K562 (cell line): ENCODE results near the gene DDIT3. TPM values are rescaled to one million over a fixed set of nuclear protein-coding genes. Genes with fewer than 3 reads are reported as not detected.

Experiments used
- ARID4B ChIP-seq: sonication (generic); formaldehyde crosslinking; IDR thresholded peaks from 2 replicates; pipeline ENCODE4 v1.8.0; 2022; ENCODE audit warnings: mild to moderate bottlenecking, missing genetic modification reagents
- BMI1 ChIP-seq: fragments of 150-350 bp; IDR thresholded peaks from 2 replicates; pipeline ENCODE4 v1.6.1; 2014; ENCODE audit warnings: low read length
- CHD1 ChIP-seq: fragments of 200-600 bp; sonication (generic); IDR thresholded peaks from one replicate; pipeline ENCODE4 v1.6.1; 2012; ENCODE audit warnings: mild to moderate bottlenecking, moderate library complexity, low read length, inconsistent platforms
- CHD4 ChIP-seq: fragments of 200-600 bp; sonication (generic); IDR thresholded peaks from 3 replicates; pipeline ENCODE4 v1.6.1; 2012; ENCODE audit warnings: low read depth, mild to moderate bottlenecking, mixed read lengths, low read length, inconsistent platforms; ENCODE audit not compliant: insufficient read depth, insufficient replicate concordance, poor library complexity, severe bottlenecking
- DACH1 ChIP-seq: fragments of 450-650 bp; IDR thresholded peaks from 2 replicates; pipeline ENCODE4 v1.6.1; 2018; ENCODE audit not compliant: partially characterized antibody
- GTF2B ChIP-seq: IDR thresholded peaks from 2 replicates; pipeline ENCODE4 v1.6.1; 2011; ENCODE audit not compliant: insufficient read length; ENCODE audit errors: extremely low read depth
- HMBOX1 ChIP-seq: sonication (generic); IDR thresholded peaks from 2 replicates; pipeline ENCODE4 v1.6.1; 2016
- MXI1 ChIP-seq: IDR thresholded peaks from 2 replicates; pipeline ENCODE4 v1.6.1; 2011; ENCODE audit warnings: low read depth, mild to moderate bottlenecking, improper control_type of control experiment, low read length
- POLR2G ChIP-seq: fragments of 200-400 bp; formaldehyde crosslinking; IDR thresholded peaks from 2 replicates; pipeline ENCODE4 v1.6.1; 2017; ENCODE audit warnings: low read depth, mild to moderate bottlenecking, antibody characterized with exemption, low read length, moderate library complexity
- SIX5 ChIP-seq, 2 experiments: IDR thresholded peaks; 2 replicates each; pipeline ENCODE4 v1.6.1; 2011; ENCODE audit warnings: low read length in 2 of 2, borderline replicate concordance in 1 of 2, low read depth in 1 of 2, mild to moderate bottlenecking in 1 of 2, moderate library complexity in 1 of 2; ENCODE audit not compliant: insufficient read depth in 1 of 2
- SMAD4 ChIP-seq: fragments of 250-450 bp; sonication (Bioruptor Pico); conservative IDR thresholded peaks from 2 replicates; pipeline ENCODE4 v1.8.0; 2021; ENCODE audit warnings: inconsistent platforms, mild to moderate bottlenecking, moderate library complexity
- STAT5A ChIP-seq: IDR thresholded peaks from 2 replicates; pipeline ENCODE4 v1.6.1; 2012; ENCODE audit warnings: low read length, inconsistent platforms, borderline replicate concordance
- ZNF133 ChIP-seq: fragments of 250-450 bp; sonication (Bioruptor Pico); IDR thresholded peaks from 2 replicates; pipeline ENCODE4 v1.4.0; 2020; ENCODE audit warnings: mild to moderate bottlenecking
- ZNF311 ChIP-seq: fragments of 250-450 bp; sonication (Bioruptor Pico); IDR thresholded peaks from 2 replicates; pipeline ENCODE4 v1.4.0; 2020; ENCODE audit warnings: mild to moderate bottlenecking, moderate library complexity
- ZNF408 ChIP-seq: fragments of 250-450 bp; sonication (Bioruptor Pico); IDR thresholded peaks from 2 replicates; pipeline ENCODE4 v1.4.0; 2020; ENCODE audit warnings: low read depth, mild to moderate bottlenecking, moderate library complexity
- ZNF764 ChIP-seq: fragments of 250-450 bp; sonication (Bioruptor Pico); IDR thresholded peaks from 2 replicates; pipeline ENCODE4 v1.4.0; 2020; ENCODE audit warnings: low read depth, mild to moderate bottlenecking, moderate library complexity
- polyA plus RNA-seq, 8 experiments: library from polyadenylated mRNA; depleted of rRNA in 4 of 8; stranded (reverse) in 5 of 8; unstranded in 3 of 8; fragments of >200 nt; fragmentation: Nextera tagmentation in 2 of 8; fragmentation: Illumina TruSeq in 1 of 8; extraction: Ambion mirVana in 2 of 8; extraction: Trizol in 1 of 8; gene quantifications; 2 replicates each; pipeline versions ENCODE4 v1.2.1 to v1.2.3, GENCODE V29; 2011 to 2014; ENCODE audit warnings: inconsistent platforms in 1 of 8, missing spikeins in 1 of 8
- total RNA-seq, 7 experiments: library from RNA; depleted of rRNA in 6 of 7; stranded (reverse); fragments of >200 nt in 6 of 7; fragmentation: Illumina TruSeq in 2 of 7; extraction: Trizol in 2 of 7; gene quantifications; 2 replicates each; pipeline versions ENCODE4 v1.2.1 to v1.2.3, GENCODE V29; 2011 to 2021; ENCODE audit warnings: low replicate concordance in 1 of 7
- TF ChIP-seq, protein P1 (sequence below): fragments of 250-450 bp; sonication (Bioruptor Pico); IDR thresholded peaks from 2 replicates; pipeline ENCODE4 v1.5.0; 2022; ENCODE audit warnings: mild to moderate bottlenecking
- TF ChIP-seq, protein P2 (sequence below): fragments of 450-650 bp; formaldehyde crosslinking; IDR thresholded peaks from 2 replicates; pipeline ENCODE4 v1.4.0; 2020; ENCODE audit warnings: mild to moderate bottlenecking, mixed read lengths

The DDIT3 gene
- total and polyA plus RNA-seq, 9 of the 15 experiments (the other 6 are each of a cell fraction or from before 2014, with no cell fraction given) = 59.1 to 272 (median 89.9) TPM

DNA sequence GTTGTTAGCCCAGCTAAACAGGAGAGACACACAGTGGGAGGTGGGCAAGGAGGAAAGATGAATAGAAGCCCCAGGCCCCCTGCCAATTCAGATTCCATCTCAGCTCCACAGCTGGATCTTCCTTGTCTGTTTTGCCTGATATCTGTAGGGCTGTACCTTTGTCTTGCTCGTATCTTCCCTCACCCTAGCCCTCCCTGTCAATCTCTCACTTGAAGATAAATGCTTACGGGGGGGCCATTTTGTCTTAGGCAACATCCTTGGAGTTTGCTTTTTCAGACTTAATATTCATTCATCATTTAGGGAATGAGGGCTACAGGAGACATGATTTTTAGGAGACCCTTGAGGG, 32.0 kb upstream of the DDIT3 start (continued):
- no peak for TF ChIP-seq POLR2G
- TF ChIP-seq, protein P1, sequence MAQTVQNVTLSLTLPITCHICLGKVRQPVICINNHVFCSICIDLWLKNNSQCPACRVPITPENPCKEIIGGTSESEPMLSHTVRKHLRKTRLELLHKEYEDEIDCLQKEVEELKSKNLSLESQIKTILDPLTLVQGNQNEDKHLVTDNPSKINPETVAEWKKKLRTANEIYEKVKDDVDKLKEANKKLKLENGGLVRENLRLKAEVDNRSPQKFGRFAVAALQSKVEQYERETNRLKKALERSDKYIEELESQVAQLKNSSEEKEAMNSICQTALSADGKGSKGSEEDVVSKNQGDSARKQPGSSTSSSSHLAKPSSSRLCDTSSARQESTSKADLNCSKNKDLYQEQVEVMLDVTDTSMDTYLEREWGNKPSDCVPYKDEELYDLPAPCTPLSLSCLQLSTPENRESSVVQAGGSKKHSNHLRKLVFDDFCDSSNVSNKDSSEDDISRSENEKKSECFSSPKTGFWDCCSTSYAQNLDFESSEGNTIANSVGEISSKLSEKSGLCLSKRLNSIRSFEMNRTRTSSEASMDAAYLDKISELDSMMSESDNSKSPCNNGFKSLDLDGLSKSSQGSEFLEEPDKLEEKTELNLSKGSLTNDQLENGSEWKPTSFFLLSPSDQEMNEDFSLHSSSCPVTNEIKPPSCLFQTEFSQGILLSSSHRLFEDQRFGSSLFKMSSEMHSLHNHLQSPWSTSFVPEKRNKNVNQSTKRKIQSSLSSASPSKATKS (CRISPR knock-in tag) = no peak
- no peak for TF ChIP-seq BMI1
- TF ChIP-seq MXI1 = no peak
- no peak for TF ChIP-seq ZNF408 (CRISPR knock-in tag)
- no peak for TF ChIP-seq GTF2B
- TF ChIP-seq ZNF311 = peak; percentile 27; the same call in 1 of the 2 replicates
- peak; percentile 80 for TF ChIP-seq STAT5A
- no peak for TF ChIP-seq ARID4B (CRISPR knock-in tag)
- TF ChIP-seq SMAD4 (CRISPR knock-in tag) = 0 out of 2 replicates have a peak, but pooled peaks have one; percentile 5
- no peak for TF ChIP-seq ZNF133 (CRISPR knock-in tag)
- TF ChIP-seq, protein P2, sequence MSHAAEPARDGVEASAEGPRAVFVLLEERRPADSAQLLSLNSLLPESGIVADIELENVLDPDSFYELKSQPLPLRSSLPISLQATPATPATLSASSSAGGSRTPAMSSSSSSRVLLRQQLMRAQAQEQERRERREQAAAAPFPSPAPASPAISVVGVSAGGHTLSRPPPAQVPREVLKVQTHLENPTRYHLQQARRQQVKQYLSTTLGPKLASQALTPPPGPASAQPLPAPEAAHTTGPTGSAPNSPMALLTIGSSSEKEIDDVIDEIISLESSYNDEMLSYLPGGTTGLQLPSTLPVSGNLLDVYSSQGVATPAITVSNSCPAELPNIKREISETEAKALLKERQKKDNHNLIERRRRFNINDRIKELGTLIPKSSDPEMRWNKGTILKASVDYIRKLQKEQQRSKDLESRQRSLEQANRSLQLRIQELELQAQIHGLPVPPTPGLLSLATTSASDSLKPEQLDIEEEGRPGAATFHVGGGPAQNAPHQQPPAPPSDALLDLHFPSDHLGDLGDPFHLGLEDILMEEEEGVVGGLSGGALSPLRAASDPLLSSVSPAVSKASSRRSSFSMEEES = no peak
- TF ChIP-seq ZNF764 (CRISPR knock-in tag) = no peak
- TF ChIP-seq SIX5 (IDR thresholded peaks at IDR 0.05; ENCODE audit: borderline replicate concordance in 1 of 2, insufficient read depth in 1 of 2, low read depth in 1 of 2, low read length in 2 of 2) = no peak
- no peak for TF ChIP-seq HMBOX1
- peak; percentile 33 for TF ChIP-seq DACH1
- TF ChIP-seq CHD1 = no peak
- peak; percentile 66 for TF ChIP-seq CHD4
